ENCODE data around the gene MEAK7.

DNA sequence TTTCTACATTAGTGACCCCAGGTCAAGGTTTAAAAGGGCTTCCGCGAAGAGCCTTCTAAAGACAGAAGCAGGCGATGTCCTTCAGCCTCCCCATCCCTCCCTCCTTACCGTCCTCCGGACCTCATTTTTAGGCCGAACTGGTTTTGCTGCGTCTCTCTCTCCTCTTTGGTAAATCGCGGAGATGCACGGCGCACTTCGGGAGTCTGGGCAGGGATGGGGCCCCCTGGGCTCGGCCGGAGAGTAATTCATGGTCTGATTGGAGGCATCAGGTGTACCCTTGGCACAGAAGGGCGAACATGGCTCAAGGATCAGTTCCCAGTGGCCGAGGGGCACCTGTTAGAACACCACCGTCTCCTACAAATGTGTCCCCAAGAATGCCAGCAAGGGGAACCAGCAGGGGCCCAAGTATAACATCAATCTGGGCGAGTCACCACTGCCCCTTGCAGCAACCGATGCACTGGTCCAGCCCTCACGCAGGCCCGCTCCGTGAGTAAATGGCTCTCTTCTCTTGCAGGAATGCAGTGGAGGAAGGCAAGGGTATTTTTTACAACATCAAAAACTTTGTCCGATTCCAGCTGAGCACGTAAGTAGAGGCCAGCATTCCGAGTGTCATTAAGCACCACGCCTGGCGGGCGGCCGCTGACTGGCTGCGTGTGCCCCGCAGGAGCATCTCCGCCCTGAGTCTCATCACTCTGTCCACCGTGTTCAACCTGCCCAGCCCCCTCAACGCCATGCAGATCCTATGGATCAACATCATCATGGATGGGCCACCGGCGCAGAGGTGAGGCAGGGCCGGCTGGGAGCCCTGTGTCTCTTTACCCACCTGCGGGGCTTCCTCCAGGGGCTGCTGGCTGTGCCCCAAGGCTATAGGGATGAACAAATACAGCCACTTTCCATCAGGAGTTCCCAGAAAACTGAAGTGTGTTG is 45.6 kb downstream of the MEAK7 start:
- TF ChIP-seq, protein P1, sequence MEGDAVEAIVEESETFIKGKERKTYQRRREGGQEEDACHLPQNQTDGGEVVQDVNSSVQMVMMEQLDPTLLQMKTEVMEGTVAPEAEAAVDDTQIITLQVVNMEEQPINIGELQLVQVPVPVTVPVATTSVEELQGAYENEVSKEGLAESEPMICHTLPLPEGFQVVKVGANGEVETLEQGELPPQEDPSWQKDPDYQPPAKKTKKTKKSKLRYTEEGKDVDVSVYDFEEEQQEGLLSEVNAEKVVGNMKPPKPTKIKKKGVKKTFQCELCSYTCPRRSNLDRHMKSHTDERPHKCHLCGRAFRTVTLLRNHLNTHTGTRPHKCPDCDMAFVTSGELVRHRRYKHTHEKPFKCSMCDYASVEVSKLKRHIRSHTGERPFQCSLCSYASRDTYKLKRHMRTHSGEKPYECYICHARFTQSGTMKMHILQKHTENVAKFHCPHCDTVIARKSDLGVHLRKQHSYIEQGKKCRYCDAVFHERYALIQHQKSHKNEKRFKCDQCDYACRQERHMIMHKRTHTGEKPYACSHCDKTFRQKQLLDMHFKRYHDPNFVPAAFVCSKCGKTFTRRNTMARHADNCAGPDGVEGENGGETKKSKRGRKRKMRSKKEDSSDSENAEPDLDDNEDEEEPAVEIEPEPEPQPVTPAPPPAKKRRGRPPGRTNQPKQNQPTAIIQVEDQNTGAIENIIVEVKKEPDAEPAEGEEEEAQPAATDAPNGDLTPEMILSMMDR (IDR thresholded peaks at IDR 0.05; ENCODE audit: low read depth, low read length, poor library complexity, severe bottlenecking): no peak
- no peak for TF ChIP-seq EZH2phosphoT487 (IDR thresholded peaks at IDR 0.05; ENCODE audit: borderline replicate concordance, low read length)

Data from DOHH2 (cell line).